C4-2B (cell line): ENCODE measurements around the gene ZBTB20.

Experiments used
- ZFX ChIP-seq: fragments of 450-650 bp; IDR thresholded peaks from 2 replicates; pipeline ENCODE4 v1.6.1; 2017
- TF ChIP-seq, protein P1 (sequence below): fragments of 450-650 bp; conservative IDR thresholded peaks from 2 replicates; pipeline ENCODE4 v1.5.1; 2017; ENCODE audit warnings: mild to moderate bottlenecking

DNA sequence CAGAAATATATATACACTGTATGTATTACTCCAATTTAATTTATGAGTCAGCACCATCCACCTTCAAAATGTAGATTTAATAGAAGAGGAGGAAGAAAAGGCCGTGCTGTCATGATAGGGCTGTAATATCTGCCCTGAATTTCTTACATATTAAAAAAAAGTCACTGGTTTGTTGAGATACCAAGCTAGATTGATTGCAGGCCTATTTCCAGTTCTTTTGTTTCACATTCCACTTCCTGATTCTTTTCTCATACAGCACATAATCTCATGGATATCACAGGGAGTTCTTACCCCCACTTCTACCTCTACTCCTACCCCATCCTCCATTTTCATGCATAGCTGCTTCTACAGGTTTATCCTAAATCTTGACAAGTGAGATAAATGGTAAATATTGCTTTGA lies 290.3 kb downstream of the ZBTB20 start:
- TF ChIP-seq, protein P1, sequence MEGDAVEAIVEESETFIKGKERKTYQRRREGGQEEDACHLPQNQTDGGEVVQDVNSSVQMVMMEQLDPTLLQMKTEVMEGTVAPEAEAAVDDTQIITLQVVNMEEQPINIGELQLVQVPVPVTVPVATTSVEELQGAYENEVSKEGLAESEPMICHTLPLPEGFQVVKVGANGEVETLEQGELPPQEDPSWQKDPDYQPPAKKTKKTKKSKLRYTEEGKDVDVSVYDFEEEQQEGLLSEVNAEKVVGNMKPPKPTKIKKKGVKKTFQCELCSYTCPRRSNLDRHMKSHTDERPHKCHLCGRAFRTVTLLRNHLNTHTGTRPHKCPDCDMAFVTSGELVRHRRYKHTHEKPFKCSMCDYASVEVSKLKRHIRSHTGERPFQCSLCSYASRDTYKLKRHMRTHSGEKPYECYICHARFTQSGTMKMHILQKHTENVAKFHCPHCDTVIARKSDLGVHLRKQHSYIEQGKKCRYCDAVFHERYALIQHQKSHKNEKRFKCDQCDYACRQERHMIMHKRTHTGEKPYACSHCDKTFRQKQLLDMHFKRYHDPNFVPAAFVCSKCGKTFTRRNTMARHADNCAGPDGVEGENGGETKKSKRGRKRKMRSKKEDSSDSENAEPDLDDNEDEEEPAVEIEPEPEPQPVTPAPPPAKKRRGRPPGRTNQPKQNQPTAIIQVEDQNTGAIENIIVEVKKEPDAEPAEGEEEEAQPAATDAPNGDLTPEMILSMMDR: no peak
- TF ChIP-seq ZFX: no peak
